Esophagus squamous epithelium (tissue), 5 donors: ENCODE data around the gene ELL2. TPM values are rescaled to one million over a fixed set of nuclear protein-coding genes. Genes with fewer than 3 reads are reported as not detected.
A peak's percentile ranks its signal among the peaks of the same experiment; 100 is the strongest.

Experiments used
- DNase-seq: peaks from one replicate; lab custom pipeline; 2025; lab: John Stamatoyannopoulos, UW
- H3K27ac ChIP-seq, 4 donors: fragments of 200-600 bp; sonication (generic); one replicate each; pipeline ENCODE4 v1.5.1; 2016 to 2019; ENCODE audit warnings: mild to moderate bottlenecking in 1 of 4
- H3K27me3 ChIP-seq, 4 donors: fragments of 200-600 bp; sonication (generic); 1 replicate in 3 of 4; 2 replicates in 1 of 4; pipeline versions ENCODE4 v1.5.1 to v1.6.0; 2017 to 2021; ENCODE audit warnings: antibody characterized with exemption in 1 of 4
- H3K36me3 ChIP-seq, 3 donors: fragments of 200-600 bp; sonication (generic); one replicate each; pipeline ENCODE4 v1.5.1; 2016 to 2019
- H3K4me1 ChIP-seq, 3 donors: fragments of 200-600 bp; sonication (generic); one replicate each; pipeline ENCODE4 v1.5.1; 2017 to 2019
- H3K4me3 ChIP-seq, 4 donors: fragments of 200-600 bp; sonication (generic); 1 replicate in 3 of 4; 2 replicates in 1 of 4; pipeline ENCODE4 v1.5.1; 2016 to 2019; ENCODE audit warnings: mild to moderate bottlenecking in 2 of 4, moderate library complexity in 1 of 4
- H3K9me3 ChIP-seq, 3 donors: fragments of 200-600 bp; sonication (generic); one replicate each; pipeline ENCODE4 v1.5.1; 2016 to 2019
- POLR2A ChIP-seq, 4 donors: fragments of 450-650 bp; IDR thresholded peaks; one replicate each; pipeline ENCODE4 v1.6.1; 2017; ENCODE audit warnings: antibody characterized with exemption in 4 of 4, mild to moderate bottlenecking in 4 of 4, moderate library complexity in 3 of 4
- WGBS, 2 donors: methylation state at CpG; one replicate each; pipeline ENCODE4 v1.1.5; 2018; 5-methylcytosine and 5-hydroxymethylcytosine counted together
- intact Hi-C: fragments of 100-400 bp; cut with DNase I; formaldehyde crosslinking; loops from one replicate; pipeline ENCODE4 v1.15.0; 2022
- total RNA-seq, 4 donors: library from RNA; depleted of rRNA; stranded (reverse); fragments of >200 nt; gene quantifications; one replicate each; pipeline ENCODE4 v1.1.0, GENCODE V29; 2016
- TF ChIP-seq, protein P1 (sequence below), 6 experiments: fragments of 450-650 bp in 4 of 6; fragments of 200-600 bp in 2 of 6; sonication (generic) in 2 of 6; IDR thresholded peaks; one replicate each; pipeline ENCODE4 v1.5.1; 2016 to 2019; ENCODE audit warnings: antibody characterized with exemption in 6 of 6, mild to moderate bottlenecking in 4 of 6, moderate library complexity in 4 of 6
- donor health status: DM: yes; HTN: yes; CAD: no.

The ELL2 gene
- total RNA-seq, 4 donors from 2014 or later: 74.9 to 124 (median 121) TPM

DNA sequence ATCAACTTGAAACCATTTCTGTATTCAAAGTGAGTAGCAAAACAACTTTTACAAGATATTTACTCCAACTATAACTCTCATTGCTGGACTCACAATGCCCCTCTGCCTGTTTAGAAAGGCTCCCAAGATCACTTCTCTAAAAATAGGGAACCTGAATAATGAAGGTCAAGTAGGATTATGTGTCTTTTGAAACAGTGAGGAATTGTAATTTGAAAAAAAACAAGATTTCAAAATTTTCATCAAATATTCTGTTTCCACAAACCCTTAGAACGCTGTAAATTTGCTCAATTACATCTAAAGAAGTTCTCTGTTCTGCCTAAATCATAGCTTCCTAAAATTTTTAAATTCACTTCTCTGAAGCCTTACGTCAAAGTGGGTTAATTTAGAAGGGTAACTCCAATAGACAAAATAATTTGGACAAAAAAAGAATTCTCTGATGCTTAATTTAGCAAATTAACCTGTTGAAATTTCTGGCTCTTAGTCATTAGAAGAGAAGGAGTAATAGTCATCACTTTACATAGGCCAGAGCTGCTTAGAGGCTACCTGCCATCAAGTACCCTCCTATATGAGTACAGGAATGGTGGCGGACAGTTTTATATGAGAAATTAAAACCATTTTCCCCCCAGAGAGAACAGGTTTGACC lies 4.0 kb downstream of the ELL2 start:
- H3K9me3 ChIP-seq: no peaks in the 10 kb centered on the region
- H3K4me3 ChIP-seq: peak overlapping the region; percentile 58 to 99 (median 89)
- H3K36me3 ChIP-seq: no peaks in the 10 kb centered on the region
- peak overlapping the region; percentile 45 to 100 (median 98) for H3K27ac ChIP-seq
- DNase-seq: no peak
- TF ChIP-seq, protein P1, sequence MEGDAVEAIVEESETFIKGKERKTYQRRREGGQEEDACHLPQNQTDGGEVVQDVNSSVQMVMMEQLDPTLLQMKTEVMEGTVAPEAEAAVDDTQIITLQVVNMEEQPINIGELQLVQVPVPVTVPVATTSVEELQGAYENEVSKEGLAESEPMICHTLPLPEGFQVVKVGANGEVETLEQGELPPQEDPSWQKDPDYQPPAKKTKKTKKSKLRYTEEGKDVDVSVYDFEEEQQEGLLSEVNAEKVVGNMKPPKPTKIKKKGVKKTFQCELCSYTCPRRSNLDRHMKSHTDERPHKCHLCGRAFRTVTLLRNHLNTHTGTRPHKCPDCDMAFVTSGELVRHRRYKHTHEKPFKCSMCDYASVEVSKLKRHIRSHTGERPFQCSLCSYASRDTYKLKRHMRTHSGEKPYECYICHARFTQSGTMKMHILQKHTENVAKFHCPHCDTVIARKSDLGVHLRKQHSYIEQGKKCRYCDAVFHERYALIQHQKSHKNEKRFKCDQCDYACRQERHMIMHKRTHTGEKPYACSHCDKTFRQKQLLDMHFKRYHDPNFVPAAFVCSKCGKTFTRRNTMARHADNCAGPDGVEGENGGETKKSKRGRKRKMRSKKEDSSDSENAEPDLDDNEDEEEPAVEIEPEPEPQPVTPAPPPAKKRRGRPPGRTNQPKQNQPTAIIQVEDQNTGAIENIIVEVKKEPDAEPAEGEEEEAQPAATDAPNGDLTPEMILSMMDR (IDR thresholded peaks at IDR 0.05): no peak
- no peak for TF ChIP-seq POLR2A (IDR thresholded peaks at IDR 0.05)
- H3K27me3 ChIP-seq: no peaks in the 10 kb centered on the region
- peaks cover 37 to 81% (median 40%) of the 10 kb centered on the region in 3 donors for H3K4me1 ChIP-seq
- intact Hi-C loops: loop anchor here (10.0 kb wide), 1 partner anchor 83 kb away; no protein-coding TSS in a partner anchor
- 67 to 71% methylated on average over 3 of the region's 3 CpGs for WGBS, 2 donors

DNA sequence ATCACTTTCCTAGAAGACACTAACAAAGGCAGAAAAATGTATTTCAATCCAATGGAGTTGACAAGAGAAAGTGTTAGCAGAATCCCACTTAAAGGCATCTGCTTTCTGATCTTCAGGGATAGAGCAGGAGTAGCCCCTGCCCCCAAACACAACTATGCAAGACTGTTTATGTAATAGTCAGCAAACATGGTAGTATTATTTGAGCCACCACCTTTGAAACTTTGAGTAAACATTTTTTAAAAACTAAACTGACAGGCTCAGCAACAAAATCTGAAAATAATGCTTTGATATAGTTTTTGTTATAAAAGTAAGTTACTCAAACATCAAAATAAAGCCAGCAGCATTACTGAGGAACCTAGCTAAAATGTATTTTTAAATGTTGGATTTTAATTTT lies 4.8 kb downstream of the ELL2 start:
- no peaks in the 10 kb centered on the region for H3K9me3 ChIP-seq
- H3K36me3 ChIP-seq: no peaks in the 10 kb centered on the region
- H3K27ac ChIP-seq: peak overlapping the region in 2 of 4 donors; percentile 98
- H3K27me3 ChIP-seq: no peaks in the 10 kb centered on the region
- DNase-seq: no peak
- H3K4me3 ChIP-seq: peak overlapping the region in 2 of 4 donors; percentile 6 to 99
- peaks cover 37 to 76% (median 37%) of the 10 kb centered on the region in 3 donors for H3K4me1 ChIP-seq
- intact Hi-C loops: loop anchor here (10.0 kb wide), 1 partner anchor 82 kb away; no protein-coding TSS in a partner anchor
- TF ChIP-seq, protein P1 (IDR thresholded peaks at IDR 0.05): no peak
- no peak for TF ChIP-seq POLR2A (IDR thresholded peaks at IDR 0.05)

DNA sequence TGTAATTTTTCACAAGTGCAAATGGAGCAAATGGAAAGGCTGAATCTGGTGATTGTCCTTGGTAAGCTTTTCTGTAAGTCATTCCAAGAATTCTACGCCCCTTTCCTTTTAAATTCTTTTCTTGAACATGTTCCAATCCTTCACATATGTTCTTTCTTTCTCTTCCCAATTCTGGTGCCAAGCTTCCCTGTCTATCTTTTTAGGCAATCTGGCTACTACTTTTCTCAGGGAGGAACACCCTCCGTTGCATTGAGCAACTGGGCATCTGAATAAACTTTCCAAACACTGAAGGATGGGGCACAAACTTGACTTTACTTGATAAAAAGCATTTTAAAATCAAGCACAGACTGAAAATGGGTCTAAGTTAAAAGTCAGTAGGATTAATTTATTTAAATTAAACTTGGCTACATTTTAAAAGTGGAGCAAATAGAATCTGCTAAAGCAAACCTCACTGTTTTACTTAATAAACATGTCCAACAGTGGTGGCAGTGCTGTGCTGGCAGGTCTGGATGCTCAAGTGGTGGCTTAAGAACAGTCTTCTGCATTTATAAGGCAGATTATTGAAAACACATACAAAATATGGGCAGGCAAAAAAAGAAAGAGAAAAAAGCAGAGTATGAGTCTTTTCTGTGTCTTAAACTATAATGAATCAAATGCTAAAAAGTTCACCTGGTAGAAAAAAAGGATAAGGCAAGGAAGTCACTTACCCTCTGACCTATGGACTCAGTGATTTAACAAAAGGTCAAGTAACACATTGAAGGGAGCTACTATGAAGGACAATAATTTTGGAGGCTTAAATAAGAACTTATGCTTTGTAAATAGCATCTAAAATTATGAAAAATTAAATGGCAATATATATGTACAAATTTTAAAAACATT lies 5.4 kb downstream of the ELL2 start:
- intact Hi-C loops: loop anchor here (10.0 kb wide), 1 partner anchor 81 kb away; no protein-coding TSS in a partner anchor
- WGBS, 2 donors: 17 to 18% methylated on average over 2 of the region's 2 CpGs
- no peaks in the 10 kb centered on the region for H3K36me3 ChIP-seq
- H3K4me1 ChIP-seq: peaks cover 37 to 76% (median 37%) of the 10 kb centered on the region in 3 donors
- peak overlapping the region in 2 of 4 donors; percentile 98 for H3K27ac ChIP-seq
- TF ChIP-seq POLR2A (IDR thresholded peaks at IDR 0.05): no peak
- TF ChIP-seq, protein P1 (IDR thresholded peaks at IDR 0.05): no peak
- H3K27me3 ChIP-seq: no peaks in the 10 kb centered on the region
- H3K4me3 ChIP-seq: peak overlapping the region in 3 of 4 donors; percentile 6 to 99 (median 13)
- no peak for DNase-seq
- no peaks in the 10 kb centered on the region for H3K9me3 ChIP-seq

DNA sequence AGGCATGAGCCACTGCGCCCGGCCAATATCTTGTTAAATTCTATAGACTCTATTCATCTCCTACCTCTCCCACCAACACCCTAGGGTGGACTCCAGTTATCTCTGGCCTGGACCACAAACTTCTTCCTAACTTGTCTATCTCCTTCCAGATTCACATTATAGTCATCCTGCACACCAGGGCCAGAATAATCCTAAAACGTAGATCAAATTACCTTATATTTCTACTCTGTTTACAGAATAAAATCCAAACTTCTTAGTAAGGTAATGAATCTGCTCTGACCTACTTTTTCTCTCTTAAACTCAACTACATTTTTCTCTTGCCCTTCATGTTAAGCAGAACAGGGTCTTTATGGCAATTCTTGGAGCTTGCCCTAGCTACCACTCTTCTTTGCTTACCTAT lies 6.9 kb downstream of the ELL2 start:
- H3K36me3 ChIP-seq: no peaks in the 10 kb centered on the region
- 83% methylated on average over 3 of the region's 3 CpGs for WGBS, 2 donors
- peaks cover 44 to 85% (median 45%) of the 10 kb centered on the region in 3 donors for H3K4me1 ChIP-seq
- no peak for TF ChIP-seq POLR2A (IDR thresholded peaks at IDR 0.05)
- TF ChIP-seq, protein P1 (IDR thresholded peaks at IDR 0.05): no peak
- intact Hi-C loops: loop anchor here (10.0 kb wide), 1 partner anchor 80 kb away; no protein-coding TSS in a partner anchor
- DNase-seq: no peak
- H3K27me3 ChIP-seq: no peaks in the 10 kb centered on the region
- H3K4me3 ChIP-seq: no peak overlapping the region
- H3K9me3 ChIP-seq: no peaks in the 10 kb centered on the region
- H3K27ac ChIP-seq: peak overlapping the region in 2 of 4 donors; percentile 98
